RKO (cell line): ENCODE data around the gene POLR2L.

Experiments used
- DNase-seq: peaks from one replicate; pipeline ENCODE4 v3.0.0-alpha.2; 2016; ENCODE audit warnings: low spot score

The POLR2L gene

GRCh38 chr11:854601-855329 lies 12.4 kb upstream of the POLR2L start:
- no peak for DNase-seq

GRCh38 chr11:853682-854448 lies 11.5 kb upstream of the POLR2L start:
- DNase-seq = no peak

- no peak for DNase-seq
Measured at GRCh38 chr11:852762-853161, 10.4 kb upstream of the POLR2L start.

GRCh38 chr11:850775-851763 lies 8.7 kb upstream of the POLR2L start:
- peak; percentile 31 for DNase-seq

GRCh38 chr11:849951-850774 lies 7.8 kb upstream of the POLR2L start:
- DNase-seq = no peak

- no peak for DNase-seq
Measured at GRCh38 chr11:849104-849824, 6.9 kb upstream of the POLR2L start.

- DNase-seq = peak; percentile 33
Measured at GRCh38 chr11:848380-848931, 6.1 kb upstream of the POLR2L start.

- DNase-seq = no peak
Measured at GRCh38 chr11:847876-848275, 5.5 kb upstream of the POLR2L start.

- DNase-seq = peak; percentile 37
Measured at GRCh38 chr11:846496-847098, 4.3 kb upstream of the POLR2L start.

- no peak for DNase-seq
Measured at GRCh38 chr11:845872-846495, 3.7 kb upstream of the POLR2L start.

GRCh38 chr11:844693-845644 lies 2.6 kb upstream of the POLR2L start:
- DNase-seq = no peak

GRCh38 chr11:843818-844692 lies 1.7 kb upstream of the POLR2L start:
- DNase-seq = peak; percentile 87

GRCh38 chr11:843086-843734 lies 881 bp upstream of the POLR2L start:
- no peak for DNase-seq

- DNase-seq = peak; percentile 40
Measured at GRCh38 chr11:841981-842369, 354 bp downstream of the POLR2L start.

GRCh38 chr11:839875-840617 lies 2.3 kb downstream of the POLR2L start:
- DNase-seq = peak; percentile 66

- no peak for DNase-seq
Measured at GRCh38 chr11:839280-839623, 3.1 kb downstream of the POLR2L start.
